HG02623 (cell line): ENCODE measurements around the gene ABCG4.
"Not testable (repeated sequence)": the region's sequence is repeated elsewhere in the genome, so short reads cannot be mapped to it uniquely, and the experiment has no call there.

ENCODE experiments used
- ATAC-seq: cut with Tn5 transposase; IDR thresholded peaks from one replicate; pipeline ENCODE4 v1.9.1; 2021; ENCODE audit warnings: moderate library complexity; ENCODE audit not compliant: unreplicated experiment

The ABCG4 gene

GRCh38 chr11:119149018-119149785, at the start of gene ABCG4:
ABCG4 (plus strand) TSS chr11:119149052; CDS start chr11:119149966, 914 bp downstream.
- ATAC-seq, result no peak

GRCh38 chr11:119099711-119100110, 49.1 kb upstream of the ABCG4 start:
- ATAC-seq, result no peak

GRCh38 chr11:119100246-119100970, 48.4 kb upstream of the ABCG4 start:
- no peak for ATAC-seq

- ATAC-seq, result peak; percentile 11
Observed at GRCh38 chr11:119100994-119101758, 47.7 kb upstream of the ABCG4 start.

- ATAC-seq, result peak; percentile 79
Observed at GRCh38 chr11:119101759-119102423, 47.0 kb upstream of the ABCG4 start, which contains the start of gene DPAGT1. DPAGT1 (minus strand) TSS chr11:119101853; CDS start chr11:119101655, 198 bp downstream.

- ATAC-seq, result not testable (repeated sequence)
Observed at GRCh38 chr11:119103161-119103664, 45.6 kb upstream of the ABCG4 start.

- ATAC-seq, result no peak
Observed at GRCh38 chr11:119103793-119104192, 45.1 kb upstream of the ABCG4 start.

GRCh38 chr11:119106564-119107537, 42.0 kb upstream of the ABCG4 start, which contains the start of gene C2CD2L:
C2CD2L (plus strand) TSS chr11:119107344; CDS start chr11:119107742, 398 bp downstream.
- peak; percentile 62 for ATAC-seq

- ATAC-seq, result peak; percentile 12
Observed at GRCh38 chr11:119107538-119108145, 41.2 kb upstream of the ABCG4 start.

GRCh38 chr11:119108146-119108856, 40.6 kb upstream of the ABCG4 start:
- ATAC-seq, result no peak

GRCh38 chr11:119108857-119109221, 40.0 kb upstream of the ABCG4 start:
- ATAC-seq, result no peak

- ATAC-seq, result no peak
Observed at GRCh38 chr11:119109843-119110242, 39.0 kb upstream of the ABCG4 start.

- no peak for ATAC-seq
Observed at GRCh38 chr11:119110439-119110838, 38.4 kb upstream of the ABCG4 start.

- ATAC-seq, result no peak
Observed at GRCh38 chr11:119111361-119111925, 37.4 kb upstream of the ABCG4 start.

- no peak for ATAC-seq
Observed at GRCh38 chr11:119112314-119113020, 36.4 kb upstream of the ABCG4 start.

- ATAC-seq, result no peak
Observed at GRCh38 chr11:119113716-119114115, 35.1 kb upstream of the ABCG4 start.

GRCh38 chr11:119114351-119114750, 34.5 kb upstream of the ABCG4 start:
- ATAC-seq, result no peak
